Karpas-422 (cell line): Measurements from ENCODE around the gene WTAP. TPM values are rescaled to one million over a fixed set of nuclear protein-coding genes. Genes with fewer than 3 reads are reported as not detected.
"Not testable (repeated sequence)": the region's sequence is repeated elsewhere in the genome, so short reads cannot be mapped to it uniquely, and the experiment has no call there.

Experiments
- DNase-seq: peaks from one replicate; pipeline ENCODE4 v3.0.0-alpha.2; 2015
- H2AFZ ChIP-seq: fragments of 200-600 bp; sonication (generic); 2 replicates; pipeline ENCODE4 v1.6.1; 2014; ENCODE audit warnings: antibody characterized with exemption, low read length, mixed read lengths
- H3K27ac ChIP-seq: fragments of 200-600 bp; sonication (generic); 2 replicates; pipeline ENCODE4 v1.5.1; 2014; ENCODE audit warnings: mild to moderate bottlenecking, low read length, moderate library complexity
- H3K27me3 ChIP-seq: fragments of 200-600 bp; sonication (generic); 2 replicates; pipeline ENCODE4 v1.6.1; 2014; ENCODE audit warnings: low read length, mixed read lengths
- H3K36me3 ChIP-seq: fragments of 200-600 bp; sonication (generic); 2 replicates; pipeline ENCODE4 v1.6.1; 2014; ENCODE audit warnings: low read length, mixed read lengths; ENCODE audit not compliant: insufficient read depth
- H3K4me1 ChIP-seq: fragments of 200-600 bp; sonication (generic); 2 replicates; pipeline ENCODE4 v1.6.1; 2014; ENCODE audit warnings: mild to moderate bottlenecking, low read length, mixed read lengths
- H3K4me2 ChIP-seq: fragments of 200-600 bp; sonication (generic); 2 replicates; pipeline ENCODE4 v1.6.1; 2014; ENCODE audit warnings: low read length, low read depth, mild to moderate bottlenecking; ENCODE audit not compliant: poor library complexity, severe bottlenecking
- H3K4me3 ChIP-seq: fragments of 200-600 bp; sonication (generic); 2 replicates; pipeline ENCODE4 v1.5.1; 2014; ENCODE audit warnings: mild to moderate bottlenecking, antibody characterized with exemption, low read length, mixed read lengths
- H3K79me2 ChIP-seq: fragments of 200-600 bp; sonication (generic); 2 replicates; pipeline ENCODE4 v1.6.1; 2014; ENCODE audit warnings: mild to moderate bottlenecking, low read length, mixed read lengths
- H3K9ac ChIP-seq: fragments of 200-600 bp; sonication (generic); 2 replicates; pipeline ENCODE4 v1.6.0; 2014; ENCODE audit warnings: low read length
- H3K9me2 ChIP-seq: fragments of 200-600 bp; sonication (generic), shearing (Covaris generic); replicated peaks from 2 replicates; pipeline ENCODE4 v1.6.0; 2014; ENCODE audit warnings: mild to moderate bottlenecking, low read length, moderate library complexity; ENCODE audit not compliant: insufficient read depth
- H3K9me3 ChIP-seq: fragments of 300-700, 200-600 bp; sonication (generic); 2 replicates; pipeline ENCODE4 v1.6.1; 2014; ENCODE audit warnings: low read length, mixed read lengths
- H4K20me1 ChIP-seq: fragments of 200-600 bp; sonication (generic); 2 replicates; pipeline ENCODE4 v1.6.1; 2014; ENCODE audit warnings: mild to moderate bottlenecking, antibody characterized with exemption, low read length, low read depth; ENCODE audit not compliant: insufficient read depth
- total RNA-seq: library from RNA; depleted of rRNA; stranded (reverse); fragments of >200 nt; shearing (Covaris generic); gene quantifications from 2 replicates; pipeline ENCODE4 v1.2.3, GENCODE V29; 2014; ENCODE audit warnings: low replicate concordance

WTAP gene
- total RNA-seq, 1 experiment from 2014 or later: 87.6 TPM

GRCh38 chr6:159726255-159726917 is 920 bp upstream of the WTAP start:
- peaks cover 87% of the 10 kb centered on the region for H3K79me2 ChIP-seq
- no peaks in the 10 kb centered on the region for H3K9me3 ChIP-seq
- H3K9ac ChIP-seq: peak overlapping the region; percentile 97
- 0 out of 2 replicates have a peak overlapping the region, but pooled peaks have one; percentile 62 for H2AFZ ChIP-seq
- H4K20me1 ChIP-seq: peaks cover 37% of the 10 kb centered on the region
- DNase-seq: peak; percentile 59
- H3K9me2 ChIP-seq: no peaks in the 10 kb centered on the region
- peak overlapping the region; percentile 82 for H3K4me3 ChIP-seq
- H3K36me3 ChIP-seq: peaks cover 25% of the 10 kb centered on the region
- H3K27ac ChIP-seq: peak overlapping the region; percentile 86
- peaks cover 37% of the 10 kb centered on the region for H3K4me1 ChIP-seq
- H3K4me2 ChIP-seq: peak overlapping the region; percentile 89
- H3K27me3 ChIP-seq: no peaks in the 10 kb centered on the region

GRCh38 chr6:159727717-159728445 is 575 bp downstream of the WTAP start:
- Histone ChIP-seq H3K9me2 (no peaks in the 10 kb centered on the region), H3K9ac (peak overlapping the region; percentile 97), H3K79me2 (peaks cover 92% of the 10 kb centered on the region), H3K4me1 (peaks cover 45% of the 10 kb centered on the region), H4K20me1 (peaks cover 51% of the 10 kb centered on the region), H3K9me3 (no peaks in the 10 kb centered on the region), H3K27ac (peak overlapping the region; percentile 72), H3K4me3 (peak overlapping the region; percentile 88), H3K4me2 (peak overlapping the region; percentile 83), H3K36me3 (peaks cover 33% of the 10 kb centered on the region), H3K27me3 (no peaks in the 10 kb centered on the region), H2AFZ (no peak overlapping the region)
- DNase-seq: peak; percentile 74

GRCh38 chr6:159728531-159728964 is 1.2 kb downstream of the WTAP start:
- Histone ChIP-seq H3K4me3 (peak overlapping the region; percentile 88), H3K4me1 (peaks cover 45% of the 10 kb centered on the region), H3K27ac (peak overlapping the region; percentile 72), H3K9me3 (no peaks in the 10 kb centered on the region), H2AFZ (no peak overlapping the region), H3K9ac (peak overlapping the region; percentile 97), H3K4me2 (peak overlapping the region; percentile 83), H3K9me2 (no peaks in the 10 kb centered on the region), H3K36me3 (peaks cover 33% of the 10 kb centered on the region), H4K20me1 (peaks cover 51% of the 10 kb centered on the region), H3K27me3 (no peaks in the 10 kb centered on the region), H3K79me2 (peaks cover 92% of the 10 kb centered on the region)
- DNase-seq: peak; percentile 57

GRCh38 chr6:159729598-159730331 is 2.5 kb downstream of the WTAP start:
- peaks cover 92% of the 10 kb centered on the region for H3K79me2 ChIP-seq
- peaks cover 59% of the 10 kb centered on the region for H4K20me1 ChIP-seq
- peaks cover 52% of the 10 kb centered on the region for H3K4me1 ChIP-seq
- H3K36me3 ChIP-seq: peaks cover 35% of the 10 kb centered on the region
- peak overlapping the region; percentile 97; the same call in 1 of the 2 replicates for H3K9ac ChIP-seq
- H2AFZ ChIP-seq: no peak overlapping the region
- DNase-seq: no peak
- peak overlapping the region; percentile 83 for H3K4me2 ChIP-seq
- H3K27me3 ChIP-seq: no peaks in the 10 kb centered on the region
- no peaks in the 10 kb centered on the region for H3K9me3 ChIP-seq
- H3K9me2 ChIP-seq: no peaks in the 10 kb centered on the region
- peak overlapping the region; percentile 72 for H3K27ac ChIP-seq
- H3K4me3 ChIP-seq: peak overlapping the region; percentile 88

- peaks cover 36% of the 10 kb centered on the region for H3K36me3 ChIP-seq
- DNase-seq: no peak
- no peaks in the 10 kb centered on the region for H3K9me2 ChIP-seq
- H3K9me3 ChIP-seq: no peaks in the 10 kb centered on the region
- peak overlapping the region; percentile 83 for H3K4me2 ChIP-seq
- H2AFZ ChIP-seq: no peak overlapping the region
- 0 out of 2 replicates have a peak overlapping the region, but pooled peaks have one; percentile 88 for H3K4me3 ChIP-seq
- no peak overlapping the region; the same call in 1 of the 2 replicates for H3K27ac ChIP-seq
- peaks cover 64% of the 10 kb centered on the region for H4K20me1 ChIP-seq
- H3K9ac ChIP-seq: no peak overlapping the region
- H3K79me2 ChIP-seq: peaks cover 92% of the 10 kb centered on the region
- no peaks in the 10 kb centered on the region for H3K27me3 ChIP-seq
- H3K4me1 ChIP-seq: peaks cover 52% of the 10 kb centered on the region
Measured at GRCh38 chr6:159730332-159730676, 3.0 kb downstream of the WTAP start.

GRCh38 chr6:159732550-159732949 is 5.2 kb downstream of the WTAP start:
- H3K9ac ChIP-seq, H3K27ac ChIP-seq, H3K9me2 ChIP-seq, DNase-seq, H3K4me3 ChIP-seq, H3K4me2 ChIP-seq, H3K9me3 ChIP-seq, H2AFZ ChIP-seq, H3K27me3 ChIP-seq: not testable (repeated sequence)
- peaks cover 100% of the 10 kb centered on the region for H3K79me2 ChIP-seq
- peaks cover 48% of the 10 kb centered on the region for H3K36me3 ChIP-seq
- peaks cover 55% of the 10 kb centered on the region for H3K4me1 ChIP-seq
- H4K20me1 ChIP-seq: peaks cover 78% of the 10 kb centered on the region

GRCh38 chr6:159733395-159733794 is 6.1 kb downstream of the WTAP start:
- peaks cover 61% of the 10 kb centered on the region for H3K4me1 ChIP-seq

GRCh38 chr6:159736908-159737307 is 9.6 kb downstream of the WTAP start:
- H3K4me2 ChIP-seq: no peak overlapping the region
- H3K79me2 ChIP-seq: peaks cover 100% of the 10 kb centered on the region
- H3K36me3 ChIP-seq: peaks cover 56% of the 10 kb centered on the region
- H3K4me3 ChIP-seq: no peak overlapping the region
- no peak for DNase-seq
- H3K27me3 ChIP-seq: no peaks in the 10 kb centered on the region
- H3K4me1 ChIP-seq: peaks cover 32% of the 10 kb centered on the region
- no peak overlapping the region for H2AFZ ChIP-seq
- no peak overlapping the region for H3K27ac ChIP-seq
- H3K9me3 ChIP-seq: no peaks in the 10 kb centered on the region
- peaks cover 53% of the 10 kb centered on the region for H4K20me1 ChIP-seq
- no peaks in the 10 kb centered on the region for H3K9me2 ChIP-seq
- H3K9ac ChIP-seq: no peak overlapping the region

More at GRCh38 chr6:159733395-159733794, 6.1 kb downstream of the WTAP start:
- not testable (repeated sequence) for H3K27me3 ChIP-seq, H2AFZ ChIP-seq, H3K4me3 ChIP-seq, H3K9me3 ChIP-seq, DNase-seq, H3K27ac ChIP-seq, H3K4me2 ChIP-seq, H3K9me2 ChIP-seq, H3K9ac ChIP-seq
- H3K36me3 ChIP-seq: peaks cover 52% of the 10 kb centered on the region
- peaks cover 100% of the 10 kb centered on the region for H3K79me2 ChIP-seq
- H4K20me1 ChIP-seq: peaks cover 80% of the 10 kb centered on the region
